ENCODE results near the gene RRBP1.

RRBP1 gene

GRCh38 chr20:17682103-17682888 lies at the start of gene RRBP1:
Gene RRBP1, minus strand, starts transcription at chr20:17682242. Its CDS starts 21,735 bp downstream, at chr20:17660507.
- DNase-seq: peak; percentile 96

GRCh38 chr20:17731233-17731632 lies 49.2 kb upstream of the RRBP1 start:
- DNase-seq: no peak

- no peak for DNase-seq
Measured at GRCh38 chr20:17730071-17730470, 48.0 kb upstream of the RRBP1 start.

GRCh38 chr20:17728074-17728473 lies 46.0 kb upstream of the RRBP1 start:
- no peak for DNase-seq

- no peak for DNase-seq
Measured at GRCh38 chr20:17727351-17727750, 45.3 kb upstream of the RRBP1 start.

- DNase-seq: no peak
Measured at GRCh38 chr20:17726902-17727301, 44.9 kb upstream of the RRBP1 start.

- DNase-seq: no peak
Measured at GRCh38 chr20:17725094-17725835, 43.2 kb upstream of the RRBP1 start.

GRCh38 chr20:17723301-17723691 lies 41.3 kb upstream of the RRBP1 start:
- DNase-seq: no peak

- DNase-seq: no peak
Measured at GRCh38 chr20:17722493-17723300, 40.7 kb upstream of the RRBP1 start.

GRCh38 chr20:17721802-17722486 lies 39.9 kb upstream of the RRBP1 start:
- DNase-seq: peak; percentile 8

- no peak for DNase-seq
Measured at GRCh38 chr20:17720755-17721154, 38.7 kb upstream of the RRBP1 start.

- DNase-seq: no peak
Measured at GRCh38 chr20:17716331-17716730, 34.3 kb upstream of the RRBP1 start.

GRCh38 chr20:17715075-17715474 lies 33.0 kb upstream of the RRBP1 start:
- no peak for DNase-seq

- DNase-seq: no peak
Measured at GRCh38 chr20:17714597-17714996, 32.6 kb upstream of the RRBP1 start.

- no peak for DNase-seq
Measured at GRCh38 chr20:17712708-17713107, 30.7 kb upstream of the RRBP1 start.

GRCh38 chr20:17712201-17712600 lies 30.2 kb upstream of the RRBP1 start:
- DNase-seq: no peak

- no peak for DNase-seq
Measured at GRCh38 chr20:17711267-17711627, 29.2 kb upstream of the RRBP1 start.

- no peak for DNase-seq
Measured at GRCh38 chr20:17710379-17711266, 28.6 kb upstream of the RRBP1 start.

GRCh38 chr20:17709361-17710293 lies 27.6 kb upstream of the RRBP1 start:
- DNase-seq: no peak

- no peak for DNase-seq
Measured at GRCh38 chr20:17708675-17709360, 26.8 kb upstream of the RRBP1 start.
